ENCODE data around the gene CRIP2. TPM values are rescaled to one million over a fixed set of nuclear protein-coding genes. Genes with fewer than 3 reads are reported as not detected.

Gene CRIP2
- total and polyA plus RNA-seq, 2 of the 13 experiments (the other 11 are each of a cell fraction or from before 2014, with no cell fraction given) = 31.6 to 37.9 TPM

DNA sequence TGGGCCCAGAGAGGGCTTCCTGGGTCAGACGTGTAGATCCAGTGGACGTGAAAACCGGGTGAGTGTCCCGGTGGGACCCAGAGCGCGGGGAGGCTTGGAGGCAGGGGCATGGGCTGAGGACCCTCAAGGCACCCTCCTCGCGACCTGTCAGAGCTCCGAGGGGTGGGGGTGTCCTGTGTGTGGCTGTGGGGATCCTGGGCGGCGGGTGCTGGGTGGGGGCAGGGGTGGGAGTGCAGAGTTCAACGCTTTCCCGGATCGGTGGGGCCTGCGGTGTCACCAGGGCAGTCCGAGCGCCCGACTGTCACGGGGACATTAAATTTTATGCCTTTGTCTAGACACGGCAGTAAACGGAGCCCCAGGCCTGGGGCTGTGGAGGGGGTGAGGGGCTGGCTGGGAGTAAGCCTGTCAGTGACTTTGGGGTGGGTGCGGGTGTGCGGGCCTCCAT is 52.8 kb downstream of the CRIP2 start (continued):
- TF ChIP-seq SAP130 (CRISPR knock-in tag; IDR thresholded peaks at IDR 0.05; ENCODE audit: low read depth) (peak; percentile 56), RXRB (CRISPR knock-in tag; IDR thresholded peaks at IDR 0.05; ENCODE audit: borderline replicate concordance) (no peak), CHD2 (IDR thresholded peaks at IDR 0.05; ENCODE audit: low read depth, low read length) (no peak), MTF2 (CRISPR knock-in tag; IDR thresholded peaks at IDR 0.05; ENCODE audit: borderline replicate concordance) (no peak), TARDBP (CRISPR knock-in tag; IDR thresholded peaks at IDR 0.05) (no peak), SKI (IDR thresholded peaks at IDR 0.05; ENCODE audit: partially characterized antibody) (no peak), ESRRA (CRISPR knock-in tag; IDR thresholded peaks at IDR 0.05; ENCODE audit: low read depth) (peak; percentile 31; the same call in 1 of the 2 replicates), ZFP41 (CRISPR knock-in tag; IDR thresholded peaks at IDR 0.05; ENCODE audit: borderline replicate concordance) (no peak), ZNF569 (CRISPR knock-in tag; IDR thresholded peaks at IDR 0.05; ENCODE audit: borderline replicate concordance) (no peak)
- TF ChIP-seq, protein P1, sequence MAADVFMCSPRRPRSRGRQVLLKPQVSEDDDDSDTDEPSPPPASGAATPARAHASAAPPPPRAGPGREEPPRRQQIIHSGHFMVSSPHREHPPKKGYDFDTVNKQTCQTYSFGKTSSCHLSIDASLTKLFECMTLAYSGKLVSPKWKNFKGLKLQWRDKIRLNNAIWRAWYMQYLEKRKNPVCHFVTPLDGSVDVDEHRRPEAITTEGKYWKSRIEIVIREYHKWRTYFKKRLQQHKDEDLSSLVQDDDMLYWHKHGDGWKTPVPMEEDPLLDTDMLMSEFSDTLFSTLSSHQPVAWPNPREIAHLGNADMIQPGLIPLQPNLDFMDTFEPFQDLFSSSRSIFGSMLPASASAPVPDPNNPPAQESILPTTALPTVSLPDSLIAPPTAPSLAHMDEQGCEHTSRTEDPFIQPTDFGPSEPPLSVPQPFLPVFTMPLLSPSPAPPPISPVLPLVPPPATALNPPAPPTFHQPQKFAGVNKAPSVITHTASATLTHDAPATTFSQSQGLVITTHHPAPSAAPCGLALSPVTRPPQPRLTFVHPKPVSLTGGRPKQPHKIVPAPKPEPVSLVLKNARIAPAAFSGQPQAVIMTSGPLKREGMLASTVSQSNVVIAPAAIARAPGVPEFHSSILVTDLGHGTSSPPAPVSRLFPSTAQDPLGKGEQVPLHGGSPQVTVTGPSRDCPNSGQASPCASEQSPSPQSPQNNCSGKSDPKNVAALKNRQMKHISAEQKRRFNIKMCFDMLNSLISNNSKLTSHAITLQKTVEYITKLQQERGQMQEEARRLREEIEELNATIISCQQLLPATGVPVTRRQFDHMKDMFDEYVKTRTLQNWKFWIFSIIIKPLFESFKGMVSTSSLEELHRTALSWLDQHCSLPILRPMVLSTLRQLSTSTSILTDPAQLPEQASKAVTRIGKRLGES (CRISPR knock-in tag; IDR thresholded peaks at IDR 0.05; ENCODE audit: borderline replicate concordance) = no peak
- TF ChIP-seq, protein P2, sequence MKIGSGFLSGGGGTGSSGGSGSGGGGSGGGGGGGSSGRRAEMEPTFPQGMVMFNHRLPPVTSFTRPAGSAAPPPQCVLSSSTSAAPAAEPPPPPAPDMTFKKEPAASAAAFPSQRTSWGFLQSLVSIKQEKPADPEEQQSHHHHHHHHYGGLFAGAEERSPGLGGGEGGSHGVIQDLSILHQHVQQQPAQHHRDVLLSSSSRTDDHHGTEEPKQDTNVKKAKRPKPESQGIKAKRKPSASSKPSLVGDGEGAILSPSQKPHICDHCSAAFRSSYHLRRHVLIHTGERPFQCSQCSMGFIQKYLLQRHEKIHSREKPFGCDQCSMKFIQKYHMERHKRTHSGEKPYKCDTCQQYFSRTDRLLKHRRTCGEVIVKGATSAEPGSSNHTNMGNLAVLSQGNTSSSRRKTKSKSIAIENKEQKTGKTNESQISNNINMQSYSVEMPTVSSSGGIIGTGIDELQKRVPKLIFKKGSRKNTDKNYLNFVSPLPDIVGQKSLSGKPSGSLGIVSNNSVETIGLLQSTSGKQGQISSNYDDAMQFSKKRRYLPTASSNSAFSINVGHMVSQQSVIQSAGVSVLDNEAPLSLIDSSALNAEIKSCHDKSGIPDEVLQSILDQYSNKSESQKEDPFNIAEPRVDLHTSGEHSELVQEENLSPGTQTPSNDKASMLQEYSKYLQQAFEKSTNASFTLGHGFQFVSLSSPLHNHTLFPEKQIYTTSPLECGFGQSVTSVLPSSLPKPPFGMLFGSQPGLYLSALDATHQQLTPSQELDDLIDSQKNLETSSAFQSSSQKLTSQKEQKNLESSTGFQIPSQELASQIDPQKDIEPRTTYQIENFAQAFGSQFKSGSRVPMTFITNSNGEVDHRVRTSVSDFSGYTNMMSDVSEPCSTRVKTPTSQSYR (CRISPR knock-in tag; IDR thresholded peaks at IDR 0.05; ENCODE audit: borderline replicate concordance) = 0 out of 2 replicates have a peak, but pooled peaks have one; percentile 22
- TF ChIP-seq, protein P3, sequence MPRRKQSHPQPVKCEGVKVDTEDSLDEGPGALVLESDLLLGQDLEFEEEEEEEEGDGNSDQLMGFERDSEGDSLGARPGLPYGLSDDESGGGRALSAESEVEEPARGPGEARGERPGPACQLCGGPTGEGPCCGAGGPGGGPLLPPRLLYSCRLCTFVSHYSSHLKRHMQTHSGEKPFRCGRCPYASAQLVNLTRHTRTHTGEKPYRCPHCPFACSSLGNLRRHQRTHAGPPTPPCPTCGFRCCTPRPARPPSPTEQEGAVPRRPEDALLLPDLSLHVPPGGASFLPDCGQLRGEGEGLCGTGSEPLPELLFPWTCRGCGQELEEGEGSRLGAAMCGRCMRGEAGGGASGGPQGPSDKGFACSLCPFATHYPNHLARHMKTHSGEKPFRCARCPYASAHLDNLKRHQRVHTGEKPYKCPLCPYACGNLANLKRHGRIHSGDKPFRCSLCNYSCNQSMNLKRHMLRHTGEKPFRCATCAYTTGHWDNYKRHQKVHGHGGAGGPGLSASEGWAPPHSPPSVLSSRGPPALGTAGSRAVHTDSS (CRISPR knock-in tag; conservative IDR thresholded peaks at IDR 0.05) = no peak
- TF ChIP-seq, protein P4, sequence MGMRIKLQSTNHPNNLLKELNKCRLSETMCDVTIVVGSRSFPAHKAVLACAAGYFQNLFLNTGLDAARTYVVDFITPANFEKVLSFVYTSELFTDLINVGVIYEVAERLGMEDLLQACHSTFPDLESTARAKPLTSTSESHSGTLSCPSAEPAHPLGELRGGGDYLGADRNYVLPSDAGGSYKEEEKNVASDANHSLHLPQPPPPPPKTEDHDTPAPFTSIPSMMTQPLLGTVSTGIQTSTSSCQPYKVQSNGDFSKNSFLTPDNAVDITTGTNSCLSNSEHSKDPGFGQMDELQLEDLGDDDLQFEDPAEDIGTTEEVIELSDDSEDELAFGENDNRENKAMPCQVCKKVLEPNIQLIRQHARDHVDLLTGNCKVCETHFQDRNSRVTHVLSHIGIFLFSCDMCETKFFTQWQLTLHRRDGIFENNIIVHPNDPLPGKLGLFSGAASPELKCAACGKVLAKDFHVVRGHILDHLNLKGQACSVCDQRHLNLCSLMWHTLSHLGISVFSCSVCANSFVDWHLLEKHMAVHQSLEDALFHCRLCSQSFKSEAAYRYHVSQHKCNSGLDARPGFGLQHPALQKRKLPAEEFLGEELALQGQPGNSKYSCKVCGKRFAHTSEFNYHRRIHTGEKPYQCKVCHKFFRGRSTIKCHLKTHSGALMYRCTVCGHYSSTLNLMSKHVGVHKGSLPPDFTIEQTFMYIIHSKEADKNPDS (CRISPR knock-in tag; IDR thresholded peaks at IDR 0.05) = no peak
- TF ChIP-seq, protein P5, sequence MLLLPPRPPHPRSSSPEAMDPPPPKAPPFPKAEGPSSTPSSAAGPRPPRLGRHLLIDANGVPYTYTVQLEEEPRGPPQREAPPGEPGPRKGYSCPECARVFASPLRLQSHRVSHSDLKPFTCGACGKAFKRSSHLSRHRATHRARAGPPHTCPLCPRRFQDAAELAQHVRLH (CRISPR knock-in tag; IDR thresholded peaks at IDR 0.05; ENCODE audit: borderline replicate concordance, low read depth) = no peak
- TF ChIP-seq, protein P6, sequence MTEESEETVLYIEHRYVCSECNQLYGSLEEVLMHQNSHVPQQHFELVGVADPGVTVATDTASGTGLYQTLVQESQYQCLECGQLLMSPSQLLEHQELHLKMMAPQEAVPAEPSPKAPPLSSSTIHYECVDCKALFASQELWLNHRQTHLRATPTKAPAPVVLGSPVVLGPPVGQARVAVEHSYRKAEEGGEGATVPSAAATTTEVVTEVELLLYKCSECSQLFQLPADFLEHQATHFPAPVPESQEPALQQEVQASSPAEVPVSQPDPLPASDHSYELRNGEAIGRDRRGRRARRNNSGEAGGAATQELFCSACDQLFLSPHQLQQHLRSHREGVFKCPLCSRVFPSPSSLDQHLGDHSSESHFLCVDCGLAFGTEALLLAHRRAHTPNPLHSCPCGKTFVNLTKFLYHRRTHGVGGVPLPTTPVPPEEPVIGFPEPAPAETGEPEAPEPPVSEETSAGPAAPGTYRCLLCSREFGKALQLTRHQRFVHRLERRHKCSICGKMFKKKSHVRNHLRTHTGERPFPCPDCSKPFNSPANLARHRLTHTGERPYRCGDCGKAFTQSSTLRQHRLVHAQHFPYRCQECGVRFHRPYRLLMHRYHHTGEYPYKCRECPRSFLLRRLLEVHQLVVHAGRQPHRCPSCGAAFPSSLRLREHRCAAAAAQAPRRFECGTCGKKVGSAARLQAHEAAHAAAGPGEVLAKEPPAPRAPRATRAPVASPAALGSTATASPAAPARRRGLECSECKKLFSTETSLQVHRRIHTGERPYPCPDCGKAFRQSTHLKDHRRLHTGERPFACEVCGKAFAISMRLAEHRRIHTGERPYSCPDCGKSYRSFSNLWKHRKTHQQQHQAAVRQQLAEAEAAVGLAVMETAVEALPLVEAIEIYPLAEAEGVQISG (CRISPR knock-in tag; IDR thresholded peaks at IDR 0.05) = no peak
- TF ChIP-seq, protein P7, sequence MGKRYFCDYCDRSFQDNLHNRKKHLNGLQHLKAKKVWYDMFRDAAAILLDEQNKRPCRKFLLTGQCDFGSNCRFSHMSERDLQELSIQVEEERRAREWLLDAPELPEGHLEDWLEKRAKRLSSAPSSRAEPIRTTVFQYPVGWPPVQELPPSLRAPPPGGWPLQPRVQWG (CRISPR knock-in tag; IDR thresholded peaks at IDR 0.05; ENCODE audit: borderline replicate concordance, low read depth) = no peak

Data from HepG2 (cell line).